WTC11 (cell line): Measurements from ENCODE around the gene DGLUCY. TPM values are rescaled to one million over a fixed set of nuclear protein-coding genes. Genes with fewer than 3 reads are reported as not detected.

Experiments used
- ATAC-seq: fragments of 200-7000 bp; cut with Tn5 transposase; 2 replicates; pipeline ENCODE4 v1.10.0; 2021; ENCODE audit warnings: mild to moderate bottlenecking, moderate library complexity
- CTCF ChIA-PET: fragments of 300-600 bp; sonication (Branson Sonifier 250); formaldehyde crosslinking; loops from one replicate; lab custom pipeline; 2021; ENCODE audit warnings: antibody characterized with exemption; lab: Charles Lee
- POLR2A ChIA-PET: fragments of 350-600 bp; sonication (Branson Sonifier 250); formaldehyde crosslinking; loops from one replicate; lab custom pipeline; 2021; ENCODE audit warnings: antibody characterized with exemption; lab: Charles Lee
- DNase-seq: peaks from one replicate; pipeline ENCODE4 v3.0.0; 2021; ENCODE audit warnings: low spot score
- H3K27ac Mint-ChIP-seq: 2 replicates; pipeline ENCODE4 v1.8.0; 2021; ENCODE audit warnings: mixed read lengths
- H3K27me3 Mint-ChIP-seq: 2 replicates; pipeline ENCODE4 v1.8.0; 2021; ENCODE audit warnings: low read depth, mild to moderate bottlenecking, moderate library complexity, mixed read lengths
- H3K36me3 Mint-ChIP-seq: 2 replicates; pipeline ENCODE4 v1.8.0; 2021; ENCODE audit warnings: mixed read lengths
- H3K4me1 Mint-ChIP-seq: 2 replicates; pipeline ENCODE4 v1.8.0; 2022; ENCODE audit warnings: mixed read lengths
- H3K4me3 Mint-ChIP-seq: 2 replicates; pipeline ENCODE4 v1.8.0; 2021; ENCODE audit warnings: mild to moderate bottlenecking, moderate library complexity, mixed read lengths
- H3K9me3 Mint-ChIP-seq: 2 replicates; pipeline ENCODE4 v1.8.0; 2021; ENCODE audit warnings: mixed read lengths
- CBFB ChIP-seq: sonication (generic); formaldehyde crosslinking; IDR thresholded peaks from 2 replicates; pipeline ENCODE4 v1.8.1; 2022; ENCODE audit warnings: mild to moderate bottlenecking, low read depth, missing genetic modification reagents
- GABPB1 ChIP-seq: sonication (generic); formaldehyde crosslinking; IDR thresholded peaks from 2 replicates; pipeline ENCODE4 v1.8.1; 2023; ENCODE audit warnings: mild to moderate bottlenecking, missing genetic modification reagents
- HMGA2 ChIP-seq: fragments of 250-450 bp; sonication (Bioruptor Pico); IDR thresholded peaks from 2 replicates; pipeline ENCODE4 v1.4.0; 2021; ENCODE audit warnings: mild to moderate bottlenecking, moderate library complexity
- NFE2L1 ChIP-seq: sonication (generic); formaldehyde crosslinking; IDR thresholded peaks from 2 replicates; pipeline ENCODE4 v1.8.1; 2023; ENCODE audit warnings: missing genetic modification reagents
- PRRX2 ChIP-seq: fragments of 250-450 bp; sonication (Bioruptor Pico); IDR thresholded peaks from 2 replicates; pipeline ENCODE4 v1.8.0; 2021; ENCODE audit warnings: mild to moderate bottlenecking
- SMAD4 ChIP-seq: sonication (generic); formaldehyde crosslinking; IDR thresholded peaks from 2 replicates; pipeline ENCODE4 v1.8.0; 2022; ENCODE audit warnings: mild to moderate bottlenecking, missing genetic modification reagents
- TEAD1 ChIP-seq: sonication (generic); formaldehyde crosslinking; IDR thresholded peaks from 2 replicates; pipeline ENCODE4 v1.8.0; 2022; ENCODE audit warnings: mild to moderate bottlenecking, missing genetic modification reagents
- ZNF138 ChIP-seq: sonication (generic); formaldehyde crosslinking; conservative IDR thresholded peaks from 2 replicates; pipeline ENCODE4 v1.8.1; 2022; ENCODE audit warnings: mild to moderate bottlenecking, moderate library complexity, missing genetic modification reagents
- ZNF317 ChIP-seq: sonication (generic); formaldehyde crosslinking; IDR thresholded peaks from 2 replicates; pipeline ENCODE4 v1.8.1; 2023; ENCODE audit warnings: low read depth, mild to moderate bottlenecking, moderate library complexity, missing genetic modification reagents, borderline replicate concordance
- total RNA-seq: library from RNA; stranded (reverse); gene quantifications from 3 replicates; pipeline ENCODE4 v1.2.3, GENCODE V29; 2021
- TF ChIP-seq, protein P1 (sequence below): fragments of 250-450 bp; sonication (Bioruptor Pico); IDR thresholded peaks from 2 replicates; pipeline ENCODE4 v1.9.0; 2021; ENCODE audit warnings: mild to moderate bottlenecking, borderline replicate concordance
- TF ChIP-seq, protein P2 (sequence below): sonication (generic); formaldehyde crosslinking; IDR thresholded peaks from 2 replicates; pipeline ENCODE4 v1.8.1; 2023; ENCODE audit warnings: mild to moderate bottlenecking, missing genetic modification reagents, moderate library complexity
- TF ChIP-seq, protein P3 (sequence below): sonication (generic); formaldehyde crosslinking; IDR thresholded peaks from 2 replicates; pipeline ENCODE4 v1.8.1; 2023; ENCODE audit warnings: mild to moderate bottlenecking, moderate library complexity, missing genetic modification reagents
- TF ChIP-seq, protein P4 (sequence below): fragments of 250-450 bp; sonication (Bioruptor Pico); IDR thresholded peaks from 2 replicates; pipeline ENCODE4 v1.9.0; 2021; ENCODE audit warnings: mild to moderate bottlenecking
- TF ChIP-seq, protein P5 (sequence below): sonication (generic); formaldehyde crosslinking; IDR thresholded peaks from 2 replicates; pipeline ENCODE4 v1.8.1; 2023; ENCODE audit warnings: mild to moderate bottlenecking, missing genetic modification reagents
- TF ChIP-seq, protein P6 (sequence below): sonication (generic); formaldehyde crosslinking; IDR thresholded peaks from 2 replicates; pipeline ENCODE4 v1.8.1; 2022; ENCODE audit warnings: mild to moderate bottlenecking, missing genetic modification reagents, moderate library complexity, borderline replicate concordance
- TF ChIP-seq, protein P7 (sequence below): fragments of 250-450 bp; sonication (Bioruptor Pico); IDR thresholded peaks from 2 replicates; pipeline ENCODE4 v2.1.2; 2022; ENCODE audit warnings: mild to moderate bottlenecking, moderate library complexity

Gene DGLUCY
- total RNA-seq, 1 experiment from 2014 or later = 35.4 TPM

DNA sequence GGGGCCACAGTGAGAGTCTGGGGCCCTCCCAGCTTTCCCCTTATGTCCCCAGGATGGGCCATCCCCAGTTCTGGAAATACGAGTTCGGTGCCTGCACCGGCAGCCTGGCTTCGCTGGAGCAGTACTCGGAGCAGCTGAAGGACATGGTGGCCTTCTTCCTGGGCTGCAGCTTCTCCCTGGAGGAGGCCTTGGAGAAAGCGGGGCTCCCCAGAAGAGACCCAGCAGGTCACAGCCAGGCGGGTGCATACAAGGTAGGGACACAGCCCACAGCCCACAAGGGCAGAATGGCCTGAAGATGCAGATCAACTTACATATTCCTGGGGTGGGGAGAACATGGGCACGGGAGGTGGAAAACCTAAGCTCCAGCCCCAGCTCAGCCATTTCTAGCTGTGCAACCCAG lies 56.1 kb downstream of the DGLUCY start (continued):
- TF ChIP-seq, protein P1, sequence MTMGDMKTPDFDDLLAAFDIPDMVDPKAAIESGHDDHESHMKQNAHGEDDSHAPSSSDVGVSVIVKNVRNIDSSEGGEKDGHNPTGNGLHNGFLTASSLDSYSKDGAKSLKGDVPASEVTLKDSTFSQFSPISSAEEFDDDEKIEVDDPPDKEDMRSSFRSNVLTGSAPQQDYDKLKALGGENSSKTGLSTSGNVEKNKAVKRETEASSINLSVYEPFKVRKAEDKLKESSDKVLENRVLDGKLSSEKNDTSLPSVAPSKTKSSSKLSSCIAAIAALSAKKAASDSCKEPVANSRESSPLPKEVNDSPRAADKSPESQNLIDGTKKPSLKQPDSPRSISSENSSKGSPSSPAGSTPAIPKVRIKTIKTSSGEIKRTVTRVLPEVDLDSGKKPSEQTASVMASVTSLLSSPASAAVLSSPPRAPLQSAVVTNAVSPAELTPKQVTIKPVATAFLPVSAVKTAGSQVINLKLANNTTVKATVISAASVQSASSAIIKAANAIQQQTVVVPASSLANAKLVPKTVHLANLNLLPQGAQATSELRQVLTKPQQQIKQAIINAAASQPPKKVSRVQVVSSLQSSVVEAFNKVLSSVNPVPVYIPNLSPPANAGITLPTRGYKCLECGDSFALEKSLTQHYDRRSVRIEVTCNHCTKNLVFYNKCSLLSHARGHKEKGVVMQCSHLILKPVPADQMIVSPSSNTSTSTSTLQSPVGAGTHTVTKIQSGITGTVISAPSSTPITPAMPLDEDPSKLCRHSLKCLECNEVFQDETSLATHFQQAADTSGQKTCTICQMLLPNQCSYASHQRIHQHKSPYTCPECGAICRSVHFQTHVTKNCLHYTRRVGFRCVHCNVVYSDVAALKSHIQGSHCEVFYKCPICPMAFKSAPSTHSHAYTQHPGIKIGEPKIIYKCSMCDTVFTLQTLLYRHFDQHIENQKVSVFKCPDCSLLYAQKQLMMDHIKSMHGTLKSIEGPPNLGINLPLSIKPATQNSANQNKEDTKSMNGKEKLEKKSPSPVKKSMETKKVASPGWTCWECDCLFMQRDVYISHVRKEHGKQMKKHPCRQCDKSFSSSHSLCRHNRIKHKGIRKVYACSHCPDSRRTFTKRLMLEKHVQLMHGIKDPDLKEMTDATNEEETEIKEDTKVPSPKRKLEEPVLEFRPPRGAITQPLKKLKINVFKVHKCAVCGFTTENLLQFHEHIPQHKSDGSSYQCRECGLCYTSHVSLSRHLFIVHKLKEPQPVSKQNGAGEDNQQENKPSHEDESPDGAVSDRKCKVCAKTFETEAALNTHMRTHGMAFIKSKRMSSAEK (CRISPR knock-in tag) = no peak
- TF ChIP-seq, protein P2, sequence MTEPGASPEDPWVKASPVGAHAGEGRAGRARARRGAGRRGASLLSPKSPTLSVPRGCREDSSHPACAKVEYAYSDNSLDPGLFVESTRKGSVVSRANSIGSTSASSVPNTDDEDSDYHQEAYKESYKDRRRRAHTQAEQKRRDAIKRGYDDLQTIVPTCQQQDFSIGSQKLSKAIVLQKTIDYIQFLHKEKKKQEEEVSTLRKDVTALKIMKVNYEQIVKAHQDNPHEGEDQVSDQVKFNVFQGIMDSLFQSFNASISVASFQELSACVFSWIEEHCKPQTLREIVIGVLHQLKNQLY (CRISPR knock-in tag) = no peak
- no peak for TF ChIP-seq TEAD1
- TF ChIP-seq SMAD4 (CRISPR knock-in tag) = no peak
- TF ChIP-seq, protein P3, sequence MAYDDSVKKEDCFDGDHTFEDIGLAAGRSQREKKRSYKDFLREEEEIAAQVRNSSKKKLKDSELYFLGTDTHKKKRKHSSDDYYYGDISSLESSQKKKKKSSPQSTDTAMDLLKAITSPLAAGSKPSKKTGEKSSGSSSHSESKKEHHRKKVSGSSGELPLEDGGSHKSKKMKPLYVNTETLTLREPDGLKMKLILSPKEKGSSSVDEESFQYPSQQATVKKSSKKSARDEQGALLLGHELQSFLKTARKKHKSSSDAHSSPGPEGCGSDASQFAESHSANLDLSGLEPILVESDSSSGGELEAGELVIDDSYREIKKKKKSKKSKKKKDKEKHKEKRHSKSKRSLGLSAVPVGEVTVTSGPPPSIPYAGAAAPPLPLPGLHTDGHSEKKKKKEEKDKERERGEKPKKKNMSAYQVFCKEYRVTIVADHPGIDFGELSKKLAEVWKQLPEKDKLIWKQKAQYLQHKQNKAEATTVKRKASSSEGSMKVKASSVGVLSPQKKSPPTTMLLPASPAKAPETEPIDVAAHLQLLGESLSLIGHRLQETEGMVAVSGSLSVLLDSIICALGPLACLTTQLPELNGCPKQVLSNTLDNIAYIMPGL (CRISPR knock-in tag) = no peak
- TF ChIP-seq HMGA2 (CRISPR knock-in tag) = no peak
- no peak for TF ChIP-seq ZNF317

DNA sequence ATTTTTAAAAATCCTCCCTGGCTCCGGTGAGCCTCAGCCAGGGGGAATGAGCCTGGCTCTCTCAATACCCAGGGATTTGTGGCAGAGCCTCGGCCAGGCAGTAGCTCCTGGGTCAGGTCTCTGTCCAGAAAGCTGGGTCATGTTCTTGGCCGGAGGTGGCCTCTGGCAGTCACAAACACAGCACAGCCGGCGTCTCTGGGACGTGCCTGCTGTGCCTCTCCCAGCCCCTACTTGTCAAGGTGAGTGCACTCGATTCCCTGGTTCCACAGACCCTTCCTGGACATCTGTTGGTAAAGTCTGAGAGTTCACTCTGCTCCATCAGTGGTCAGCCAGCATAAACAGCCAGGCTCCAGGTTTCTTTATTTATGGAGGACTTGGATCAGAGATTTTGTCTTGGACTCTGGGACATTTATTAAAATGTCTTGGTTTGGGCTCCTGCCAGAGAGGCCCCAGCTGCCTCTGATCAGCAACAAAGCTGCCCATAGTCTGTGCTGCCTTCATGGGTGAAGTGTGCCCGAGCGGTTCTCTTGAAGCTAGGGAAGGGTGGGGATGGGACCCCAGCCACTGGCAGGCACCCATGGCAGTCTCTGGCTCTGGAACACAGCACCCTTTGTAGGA lies 56.7 kb downstream of the DGLUCY start:
- no peak for ATAC-seq

DNA sequence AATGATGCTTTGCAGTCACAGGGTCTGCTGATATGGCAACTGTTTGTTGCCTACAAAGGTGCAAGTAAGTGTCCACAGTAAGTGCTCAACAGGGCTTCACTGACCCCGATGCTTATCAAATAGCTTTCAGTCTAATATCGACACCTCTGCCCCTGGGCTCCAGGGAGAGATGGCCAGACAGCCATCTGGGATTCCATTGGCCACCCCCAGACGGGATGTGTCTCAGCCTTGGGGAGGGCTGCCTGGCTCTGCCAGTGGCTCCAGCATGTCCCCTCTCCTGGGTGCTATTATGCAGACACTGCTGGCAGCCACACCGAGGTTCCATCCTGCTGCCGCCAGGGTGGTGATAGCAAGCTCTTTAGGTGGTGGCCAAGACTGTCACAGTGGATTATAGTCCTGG lies 57.4 kb downstream of the DGLUCY start:
- no peak for DNase-seq
- H3K4me3 Mint-ChIP-seq = no peak overlapping the region
- CTCF ChIA-PET = interaction anchor here (1.1 to 3.6 kb wide), 2 partner anchors 17 to 268 kb away, joined by 3 to 16 read pairs; no protein-coding TSS in a partner anchor
- no peak overlapping the region for H3K27ac Mint-ChIP-seq
- H3K9me3 Mint-ChIP-seq = no peaks in the 10 kb centered on the region
- POLR2A ChIA-PET = no interaction called here
- H3K36me3 Mint-ChIP-seq = peaks cover 9% of the 10 kb centered on the region
- H3K27me3 Mint-ChIP-seq = no peaks in the 10 kb centered on the region
- no peaks in the 10 kb centered on the region for H3K4me1 Mint-ChIP-seq
- ATAC-seq = no peak
- TF ChIP-seq ZNF138 (CRISPR knock-in tag) = no peak
- no peak for TF ChIP-seq CBFB
- TF ChIP-seq NFE2L1 (CRISPR knock-in tag) = no peak
- TF ChIP-seq PRRX2 (CRISPR knock-in tag) = no peak
- TF ChIP-seq, protein P4, sequence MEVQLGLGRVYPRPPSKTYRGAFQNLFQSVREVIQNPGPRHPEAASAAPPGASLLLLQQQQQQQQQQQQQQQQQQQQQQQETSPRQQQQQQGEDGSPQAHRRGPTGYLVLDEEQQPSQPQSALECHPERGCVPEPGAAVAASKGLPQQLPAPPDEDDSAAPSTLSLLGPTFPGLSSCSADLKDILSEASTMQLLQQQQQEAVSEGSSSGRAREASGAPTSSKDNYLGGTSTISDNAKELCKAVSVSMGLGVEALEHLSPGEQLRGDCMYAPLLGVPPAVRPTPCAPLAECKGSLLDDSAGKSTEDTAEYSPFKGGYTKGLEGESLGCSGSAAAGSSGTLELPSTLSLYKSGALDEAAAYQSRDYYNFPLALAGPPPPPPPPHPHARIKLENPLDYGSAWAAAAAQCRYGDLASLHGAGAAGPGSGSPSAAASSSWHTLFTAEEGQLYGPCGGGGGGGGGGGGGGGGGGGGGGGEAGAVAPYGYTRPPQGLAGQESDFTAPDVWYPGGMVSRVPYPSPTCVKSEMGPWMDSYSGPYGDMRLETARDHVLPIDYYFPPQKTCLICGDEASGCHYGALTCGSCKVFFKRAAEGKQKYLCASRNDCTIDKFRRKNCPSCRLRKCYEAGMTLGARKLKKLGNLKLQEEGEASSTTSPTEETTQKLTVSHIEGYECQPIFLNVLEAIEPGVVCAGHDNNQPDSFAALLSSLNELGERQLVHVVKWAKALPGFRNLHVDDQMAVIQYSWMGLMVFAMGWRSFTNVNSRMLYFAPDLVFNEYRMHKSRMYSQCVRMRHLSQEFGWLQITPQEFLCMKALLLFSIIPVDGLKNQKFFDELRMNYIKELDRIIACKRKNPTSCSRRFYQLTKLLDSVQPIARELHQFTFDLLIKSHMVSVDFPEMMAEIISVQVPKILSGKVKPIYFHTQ (CRISPR knock-in tag) = no peak
- TF ChIP-seq, protein P5, sequence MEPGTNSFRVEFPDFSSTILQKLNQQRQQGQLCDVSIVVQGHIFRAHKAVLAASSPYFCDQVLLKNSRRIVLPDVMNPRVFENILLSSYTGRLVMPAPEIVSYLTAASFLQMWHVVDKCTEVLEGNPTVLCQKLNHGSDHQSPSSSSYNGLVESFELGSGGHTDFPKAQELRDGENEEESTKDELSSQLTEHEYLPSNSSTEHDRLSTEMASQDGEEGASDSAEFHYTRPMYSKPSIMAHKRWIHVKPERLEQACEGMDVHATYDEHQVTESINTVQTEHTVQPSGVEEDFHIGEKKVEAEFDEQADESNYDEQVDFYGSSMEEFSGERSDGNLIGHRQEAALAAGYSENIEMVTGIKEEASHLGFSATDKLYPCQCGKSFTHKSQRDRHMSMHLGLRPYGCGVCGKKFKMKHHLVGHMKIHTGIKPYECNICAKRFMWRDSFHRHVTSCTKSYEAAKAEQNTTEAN (CRISPR knock-in tag) = no peak
- TF ChIP-seq, protein P6, sequence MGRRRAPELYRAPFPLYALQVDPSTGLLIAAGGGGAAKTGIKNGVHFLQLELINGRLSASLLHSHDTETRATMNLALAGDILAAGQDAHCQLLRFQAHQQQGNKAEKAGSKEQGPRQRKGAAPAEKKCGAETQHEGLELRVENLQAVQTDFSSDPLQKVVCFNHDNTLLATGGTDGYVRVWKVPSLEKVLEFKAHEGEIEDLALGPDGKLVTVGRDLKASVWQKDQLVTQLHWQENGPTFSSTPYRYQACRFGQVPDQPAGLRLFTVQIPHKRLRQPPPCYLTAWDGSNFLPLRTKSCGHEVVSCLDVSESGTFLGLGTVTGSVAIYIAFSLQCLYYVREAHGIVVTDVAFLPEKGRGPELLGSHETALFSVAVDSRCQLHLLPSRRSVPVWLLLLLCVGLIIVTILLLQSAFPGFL = no peak

More for the DNA sequence above, 56.7 kb downstream of the DGLUCY start:
- Mint-ChIP-seq H3K4me1 (no peaks in the 10 kb centered on the region), H3K27ac (no peak overlapping the region), H3K27me3 (no peaks in the 10 kb centered on the region), H3K9me3 (no peaks in the 10 kb centered on the region), H3K36me3 (peaks cover 12% of the 10 kb centered on the region), H3K4me3 (no peak overlapping the region)
- TF ChIP-seq PRRX2 (CRISPR knock-in tag) (no peak), GABPB1 (CRISPR knock-in tag) (no peak)
- TF ChIP-seq, protein P7, sequence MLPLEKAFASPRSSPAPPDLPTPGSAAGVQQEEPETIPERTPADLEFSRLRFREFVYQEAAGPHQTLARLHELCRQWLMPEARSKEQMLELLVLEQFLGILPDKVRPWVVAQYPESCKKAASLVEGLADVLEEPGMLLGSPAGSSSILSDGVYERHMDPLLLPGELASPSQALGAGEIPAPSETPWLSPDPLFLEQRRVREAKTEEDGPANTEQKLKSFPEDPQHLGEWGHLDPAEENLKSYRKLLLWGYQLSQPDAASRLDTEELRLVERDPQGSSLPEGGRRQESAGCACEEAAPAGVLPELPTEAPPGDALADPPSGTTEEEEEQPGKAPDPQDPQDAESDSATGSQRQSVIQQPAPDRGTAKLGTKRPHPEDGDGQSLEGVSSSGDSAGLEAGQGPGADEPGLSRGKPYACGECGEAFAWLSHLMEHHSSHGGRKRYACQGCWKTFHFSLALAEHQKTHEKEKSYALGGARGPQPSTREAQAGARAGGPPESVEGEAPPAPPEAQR = no peak
- TF ChIP-seq, protein P6 = no peak
- DNase-seq = no peak
- ChIA-PET POLR2A (no interaction called here), CTCF (interaction anchor here (0.6 to 3.6 kb wide), 3 partner anchors 116 to 268 kb away, joined by 3 to 16 read pairs (median 3); no protein-coding TSS in a partner anchor)
